Activated T-cell treated with anti-CD3 and anti-CD28 coated beads, Interleukin-2, amount 50 U/mL, for 24 hours (primary cell): Measurements from ENCODE around the gene RPL36.
A peak's percentile ranks its signal among the peaks of the same experiment; 100 is the strongest.
"Not testable (repeated sequence)": the region's sequence is repeated elsewhere in the genome, so short reads cannot be mapped to it uniquely, and the experiment has no call there.

Source experiments
- DNase-seq: peaks from one replicate; pipeline ENCODE4 v3.0.0-alpha.2; 2020
- H3K27ac Mint-ChIP-seq: 2 replicates; pipeline ENCODE4 v1.8.0; 2020; ENCODE audit warnings: mild to moderate bottlenecking, mixed read lengths
- H3K27me3 Mint-ChIP-seq: 2 replicates; pipeline ENCODE4 v1.8.0; 2020; ENCODE audit warnings: mixed read lengths
- H3K36me3 Mint-ChIP-seq: 2 replicates; pipeline ENCODE4 v1.8.0; 2020; ENCODE audit warnings: low read depth, mixed read lengths
- H3K4me1 Mint-ChIP-seq: 2 replicates; pipeline ENCODE4 v1.8.0; 2020; ENCODE audit warnings: low read depth, mixed read lengths
- H3K4me3 Mint-ChIP-seq: 2 replicates; pipeline ENCODE4 v1.8.0; 2020; ENCODE audit warnings: mild to moderate bottlenecking, moderate library complexity, mixed read lengths
- H3K9me3 Mint-ChIP-seq: 2 replicates; pipeline ENCODE4 v1.8.0; 2020; ENCODE audit warnings: mixed read lengths

RPL36 gene

DNA sequence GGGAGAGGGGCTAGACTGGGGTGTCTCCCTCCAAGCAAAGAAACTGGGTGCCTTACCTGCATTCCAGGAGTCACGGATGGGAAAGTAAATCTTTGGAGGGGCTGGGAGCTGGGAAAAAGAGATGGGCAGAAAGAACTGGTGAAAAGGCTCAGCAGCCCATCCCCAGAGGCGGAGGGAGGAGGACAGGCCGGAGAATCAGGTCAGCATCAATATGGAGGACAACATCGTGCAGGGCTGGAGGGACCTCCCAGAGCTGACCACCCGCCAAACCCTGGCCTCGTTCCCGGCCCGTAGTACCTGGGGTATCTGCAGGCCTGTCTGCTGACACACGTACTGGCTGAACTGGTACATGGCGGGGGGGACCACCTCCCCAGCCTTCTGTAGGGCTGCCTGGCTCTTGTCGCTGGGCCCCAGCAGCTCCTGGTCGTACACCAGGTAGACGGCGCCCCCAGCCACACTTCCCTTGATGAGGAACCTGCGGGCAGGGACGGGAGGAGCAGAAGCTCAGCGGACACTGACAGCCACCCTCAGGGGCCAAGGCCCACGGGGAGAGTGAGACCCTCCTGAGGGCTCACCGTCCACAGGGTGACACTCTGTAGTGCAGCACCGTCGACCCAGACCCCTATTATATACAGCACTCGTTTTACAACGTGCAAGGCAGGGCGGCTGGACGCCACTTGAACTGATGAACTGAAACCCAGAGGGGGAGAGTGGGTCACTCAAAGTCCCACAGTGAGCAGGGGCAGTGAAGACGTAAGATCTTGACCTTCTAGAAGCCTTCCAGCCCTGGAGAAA, 10.6 kb upstream of the RPL36 start:
- Mint-ChIP-seq H3K4me1 (peaks cover 21% of the 10 kb centered on the region), H3K9me3 (no peaks in the 10 kb centered on the region), H3K36me3 (peaks cover 44% of the 10 kb centered on the region), H3K27me3 (no peaks in the 10 kb centered on the region), H3K4me3 (peak overlapping the region; percentile 98), H3K27ac (peak overlapping the region; percentile 98)
- no peak for DNase-seq

DNA sequence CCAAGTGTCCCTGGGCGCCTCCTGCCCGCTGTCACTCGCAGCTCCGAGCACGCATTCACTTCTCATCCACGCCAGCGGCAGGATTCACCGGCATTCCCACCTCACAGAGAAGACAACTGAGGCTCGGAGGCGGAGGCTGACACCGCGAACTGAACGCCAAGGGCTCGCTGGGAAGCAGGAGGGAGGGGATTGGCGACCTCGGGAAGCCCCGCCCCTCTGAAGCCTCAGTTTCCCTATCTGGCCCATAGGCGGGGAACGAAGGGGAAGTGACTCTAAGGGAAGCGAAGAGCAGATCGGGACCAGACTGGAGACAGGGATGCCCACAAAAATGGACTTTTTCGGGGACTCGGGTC, 10.0 kb upstream of the RPL36 start:
- Mint-ChIP-seq H3K9me3 (no peaks in the 10 kb centered on the region), H3K27ac (peak overlapping the region; percentile 98), H3K4me3 (peak overlapping the region; percentile 98), H3K27me3 (no peaks in the 10 kb centered on the region), H3K4me1 (peaks cover 21% of the 10 kb centered on the region), H3K36me3 (peaks cover 42% of the 10 kb centered on the region)
- DNase-seq, result no peak

DNA sequence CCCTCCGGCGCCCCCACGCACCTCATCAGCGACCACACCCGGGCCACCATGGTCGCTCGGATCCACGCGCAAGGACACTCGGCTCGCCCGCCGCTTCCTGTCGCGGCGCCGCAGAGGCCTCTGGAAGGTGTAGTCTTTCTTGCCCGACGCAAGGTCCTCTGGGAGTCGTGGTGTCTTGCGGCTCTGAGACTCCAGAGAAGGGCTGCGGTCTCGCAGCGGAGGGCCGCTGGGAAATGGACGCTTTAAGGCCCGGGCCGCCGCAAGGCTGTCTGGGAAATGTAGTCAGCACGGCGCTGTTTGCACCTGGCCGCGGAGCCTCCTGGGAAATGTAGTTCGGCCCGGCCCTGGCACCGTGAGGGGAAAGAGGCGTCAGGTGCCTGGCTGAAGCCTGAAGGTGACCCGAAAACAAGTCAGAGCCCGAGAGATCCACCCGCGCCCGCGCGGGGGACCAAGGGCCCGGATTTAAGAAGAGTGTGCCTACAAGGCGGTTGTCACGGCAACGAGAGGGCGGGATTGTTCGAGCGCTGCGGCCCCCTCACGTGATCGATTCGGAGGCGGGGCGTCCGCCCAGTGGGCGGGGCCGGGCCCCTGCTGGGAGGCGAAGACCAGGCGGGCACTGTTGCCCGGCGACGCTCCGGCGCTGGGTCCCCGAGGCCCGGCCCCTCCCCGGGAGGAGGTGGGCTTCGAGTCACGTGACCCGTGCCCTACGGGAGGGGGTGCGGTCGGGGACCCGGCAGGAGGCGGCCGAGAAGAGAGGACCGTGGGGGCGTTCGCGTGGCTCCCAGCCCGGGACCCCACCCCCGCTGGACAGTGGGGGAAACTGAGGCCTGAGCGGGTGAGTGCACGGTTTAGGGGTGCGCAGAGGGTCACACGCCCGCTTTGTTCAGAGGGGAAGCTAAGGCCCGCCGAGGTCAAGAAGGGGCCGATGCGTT, 9.4 kb upstream of the RPL36 start, which contains the start of the genes HSD11B1L and MICOS13:
Gene HSD11B1L, plus strand, starts transcription at position 591 of the 932 bp plus-strand sequence. CDS start 3,806 bp downstream, outside the sequence.
Gene MICOS13, minus strand, starts transcription at position 80 of the 932 bp plus-strand sequence. Its CDS starts 30 bp downstream, at position 50.
- Mint-ChIP-seq H3K27ac (peak within 1 kb of the TSS; percentile 98), H3K4me3 (peak within 1 kb of the TSS; percentile 98), H3K27me3 (no peaks in the 10 kb centered on the region), H3K9me3 (no peaks in the 10 kb centered on the region), H3K36me3 (peaks cover 37% of the 10 kb centered on the region), H3K4me1 (peaks cover 22% of the 10 kb centered on the region)
- peak; percentile 98 for DNase-seq

DNA sequence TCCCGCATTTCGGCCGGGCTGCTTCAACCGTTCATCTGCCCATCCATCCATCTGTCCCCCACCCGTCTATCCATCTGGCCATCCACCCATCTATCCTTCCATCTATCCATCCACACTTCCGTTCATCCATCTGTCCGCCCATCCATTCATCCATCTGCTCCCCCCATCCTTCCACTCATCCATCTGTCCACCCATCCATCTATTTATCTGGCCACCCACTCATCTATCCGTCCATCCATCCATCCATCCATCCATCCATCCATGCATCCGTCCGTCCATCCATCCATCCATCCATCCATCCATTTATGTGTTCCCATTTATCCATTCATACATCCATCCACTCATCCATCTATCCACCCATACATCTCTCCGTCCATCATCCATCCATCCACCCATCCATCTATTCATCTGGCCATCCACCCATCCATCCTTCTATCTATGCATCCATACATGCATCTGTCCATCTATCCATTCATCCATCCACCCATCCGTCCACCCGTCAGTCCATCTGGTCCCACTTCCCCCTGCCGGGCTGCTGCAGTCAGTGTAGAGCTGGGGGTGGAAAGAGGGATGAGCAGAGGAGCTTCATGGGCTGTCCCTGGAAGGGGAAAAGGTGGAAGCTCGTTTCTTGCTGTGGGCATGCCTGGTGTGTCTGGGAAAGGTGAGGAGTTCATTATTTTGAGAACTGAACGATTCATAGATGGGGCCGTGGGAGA, 8.5 kb upstream of the RPL36 start:
- peaks cover 29% of the 10 kb centered on the region for H3K4me1 Mint-ChIP-seq
- no peaks in the 10 kb centered on the region for H3K27me3 Mint-ChIP-seq
- DNase-seq, result no peak
- peak overlapping the region; percentile 72 for H3K27ac Mint-ChIP-seq
- no peaks in the 10 kb centered on the region for H3K9me3 Mint-ChIP-seq
- peak overlapping the region; percentile 61 for H3K4me3 Mint-ChIP-seq
- H3K36me3 Mint-ChIP-seq, result peaks cover 34% of the 10 kb centered on the region

DNA sequence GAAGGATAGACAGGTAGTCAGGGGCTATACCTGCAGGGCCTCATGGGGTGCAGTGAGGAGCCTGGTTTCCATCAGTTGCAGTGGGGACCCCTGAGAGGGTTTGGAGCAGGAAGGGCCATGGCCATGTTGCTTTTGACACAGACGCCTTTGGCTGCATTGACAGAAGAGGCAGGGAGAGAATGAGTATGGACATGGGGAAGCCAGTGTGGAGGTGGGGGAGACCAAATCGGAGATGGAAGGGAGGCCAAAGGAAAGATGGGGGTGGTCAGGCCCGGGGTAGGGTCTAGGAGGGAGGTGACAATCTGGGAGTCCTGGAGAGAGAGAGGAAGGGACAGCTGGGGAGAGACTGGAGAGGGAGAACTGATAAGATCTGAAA, 8.0 kb upstream of the RPL36 start:
- H3K27ac Mint-ChIP-seq, result peak overlapping the region; percentile 72
- no peaks in the 10 kb centered on the region for H3K9me3 Mint-ChIP-seq
- H3K4me3 Mint-ChIP-seq, result peak overlapping the region; percentile 61
- no peak for DNase-seq
- H3K27me3 Mint-ChIP-seq, result no peaks in the 10 kb centered on the region
- H3K4me1 Mint-ChIP-seq, result peaks cover 31% of the 10 kb centered on the region
- H3K36me3 Mint-ChIP-seq, result peaks cover 32% of the 10 kb centered on the region

DNA sequence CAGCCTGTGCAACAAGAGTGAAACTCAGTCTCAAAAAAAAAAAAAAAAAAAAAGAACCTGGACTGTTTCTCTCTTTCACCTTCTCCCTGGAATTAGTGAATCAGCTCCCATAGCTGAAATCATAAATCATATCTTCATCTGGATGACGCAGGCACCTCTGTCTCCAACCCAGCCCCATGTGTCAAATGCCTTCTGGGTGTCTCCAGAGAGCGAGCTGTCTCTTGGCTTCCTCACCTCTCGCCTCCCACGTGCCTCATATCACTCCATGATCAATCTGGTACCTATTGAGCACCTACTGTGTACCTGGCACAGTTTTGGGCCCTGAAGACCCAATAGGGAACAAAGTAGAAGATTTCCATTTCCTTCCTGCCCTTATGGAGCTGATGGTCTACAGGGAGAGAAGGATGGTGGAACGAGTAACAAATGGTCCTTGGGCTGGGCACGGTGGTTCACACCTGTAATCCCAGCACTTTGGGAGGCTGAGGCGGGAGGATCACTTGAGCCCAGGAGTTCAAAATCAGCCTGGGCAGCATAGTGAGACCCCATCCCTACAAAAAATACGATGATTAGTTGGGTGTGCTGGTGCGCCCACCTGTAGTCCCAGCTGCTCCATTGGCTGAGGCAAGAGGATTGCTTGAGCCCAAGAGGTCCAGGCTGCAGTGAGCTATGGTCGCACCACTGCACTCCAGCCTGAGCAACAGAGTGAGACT, 6.8 kb upstream of the RPL36 start:
- H3K4me3 Mint-ChIP-seq, result no peak overlapping the region
- no peak for DNase-seq
- no peak overlapping the region for H3K27ac Mint-ChIP-seq
- H3K4me1 Mint-ChIP-seq, result peaks cover 36% of the 10 kb centered on the region
- no peaks in the 10 kb centered on the region for H3K9me3 Mint-ChIP-seq
- no peaks in the 10 kb centered on the region for H3K27me3 Mint-ChIP-seq
- H3K36me3 Mint-ChIP-seq, result peaks cover 19% of the 10 kb centered on the region

DNA sequence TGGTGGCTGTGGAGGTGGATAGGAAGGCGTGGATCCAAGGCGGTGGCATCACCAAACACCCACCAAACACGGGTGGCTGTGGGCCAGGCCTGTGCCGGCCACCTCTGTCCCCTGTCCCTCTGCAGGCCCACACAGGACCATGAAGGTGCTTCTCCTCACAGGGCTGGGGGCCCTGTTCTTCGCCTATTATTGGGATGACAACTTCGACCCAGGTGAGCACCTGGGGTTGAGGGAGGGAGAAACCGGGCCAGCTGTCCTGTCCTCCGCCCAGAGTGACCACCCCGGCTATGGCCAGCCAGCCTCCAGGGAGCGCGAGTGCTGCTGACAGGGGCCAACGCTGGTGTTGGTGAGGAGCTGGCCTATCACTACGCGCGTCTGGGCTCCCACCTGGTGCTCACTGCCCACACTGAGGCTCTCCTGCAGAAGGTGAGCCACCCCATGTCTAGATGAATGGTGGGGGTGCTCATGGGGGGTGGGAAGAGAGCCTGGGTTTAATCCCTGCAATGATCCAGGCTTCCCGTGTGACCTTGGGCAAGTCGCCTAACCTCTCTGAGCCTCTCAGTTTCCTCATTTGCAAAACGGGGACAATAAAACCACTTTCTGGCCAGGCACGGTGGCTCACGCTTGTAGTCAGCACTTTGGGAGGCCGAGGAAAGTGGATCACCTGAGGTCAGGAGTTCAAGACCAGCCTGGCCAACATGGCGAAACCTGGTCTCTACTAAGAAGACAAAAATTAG, 5.2 kb upstream of the RPL36 start:
- H3K4me1 Mint-ChIP-seq, result peaks cover 38% of the 10 kb centered on the region
- H3K4me3 Mint-ChIP-seq, result no peak overlapping the region
- no peaks in the 10 kb centered on the region for H3K9me3 Mint-ChIP-seq
- no peak for DNase-seq
- H3K27ac Mint-ChIP-seq, result no peak overlapping the region
- H3K36me3 Mint-ChIP-seq, result peaks cover 6% of the 10 kb centered on the region
- H3K27me3 Mint-ChIP-seq, result no peaks in the 10 kb centered on the region

DNA sequence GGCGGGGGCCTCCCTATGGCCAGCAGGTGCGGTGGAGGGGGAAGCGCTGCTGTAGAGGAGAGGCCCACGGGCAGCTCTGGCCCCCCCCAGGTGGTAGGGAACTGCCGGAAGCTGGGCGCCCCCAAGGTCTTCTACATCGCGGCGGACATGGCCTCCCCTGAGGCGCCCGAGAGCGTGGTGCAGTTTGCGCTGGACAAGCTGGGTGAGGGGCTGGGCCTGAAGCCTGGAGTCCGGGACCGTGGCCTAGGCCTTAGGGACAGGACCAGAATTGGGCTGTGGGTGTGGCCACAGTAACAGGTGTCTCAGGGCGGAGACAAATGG, 3.8 kb upstream of the RPL36 start:
- peaks cover 36% of the 10 kb centered on the region for H3K4me1 Mint-ChIP-seq
- H3K36me3 Mint-ChIP-seq, result peaks cover 13% of the 10 kb centered on the region
- H3K27me3 Mint-ChIP-seq, result no peaks in the 10 kb centered on the region
- peak overlapping the region; percentile 71 for H3K4me3 Mint-ChIP-seq
- no peaks in the 10 kb centered on the region for H3K9me3 Mint-ChIP-seq
- peak overlapping the region; percentile 91 for H3K27ac Mint-ChIP-seq
- DNase-seq, result no peak

DNA sequence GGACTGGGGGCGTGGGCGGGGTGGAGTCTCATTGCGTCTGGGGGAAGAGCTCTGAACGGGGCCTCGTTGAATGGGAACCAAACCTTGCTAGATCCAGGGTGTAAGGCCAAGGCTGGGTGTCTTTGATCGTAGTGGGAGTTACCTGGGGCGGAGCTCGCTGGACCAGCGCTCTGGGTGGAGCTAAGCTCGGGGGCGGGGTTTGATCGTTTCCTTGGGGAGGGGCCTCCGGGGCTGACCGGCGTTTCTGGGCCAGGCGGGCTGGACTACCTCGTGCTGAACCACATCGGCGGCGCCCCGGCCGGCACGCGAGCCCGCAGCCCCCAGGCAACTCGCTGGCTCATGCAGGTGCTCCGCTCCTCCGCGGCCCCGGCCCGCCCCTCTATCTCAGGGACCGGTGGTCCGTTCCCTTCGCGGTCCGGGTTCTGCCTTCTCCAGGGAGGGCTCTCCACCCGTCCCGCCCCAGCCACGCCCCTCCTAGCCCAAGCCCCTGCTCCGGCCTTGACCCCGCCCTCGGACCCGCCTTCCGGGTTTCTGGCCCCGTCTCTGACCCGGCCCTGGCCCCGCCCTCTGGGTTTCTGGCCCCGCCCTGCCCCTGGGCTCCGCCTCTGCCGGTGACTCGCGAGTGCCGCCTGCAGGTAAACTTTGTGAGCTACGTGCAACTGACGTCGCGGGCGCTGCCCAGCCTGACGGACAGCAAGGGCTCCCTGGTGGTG, 3.3 kb upstream of the RPL36 start:
- peak; percentile 100 for DNase-seq
- Mint-ChIP-seq H3K27ac (peak overlapping the region; percentile 91), H3K4me3 (peak overlapping the region; percentile 71), H3K27me3 (no peaks in the 10 kb centered on the region), H3K36me3 (peaks cover 19% of the 10 kb centered on the region), H3K9me3 (no peaks in the 10 kb centered on the region), H3K4me1 (peaks cover 33% of the 10 kb centered on the region)

DNA sequence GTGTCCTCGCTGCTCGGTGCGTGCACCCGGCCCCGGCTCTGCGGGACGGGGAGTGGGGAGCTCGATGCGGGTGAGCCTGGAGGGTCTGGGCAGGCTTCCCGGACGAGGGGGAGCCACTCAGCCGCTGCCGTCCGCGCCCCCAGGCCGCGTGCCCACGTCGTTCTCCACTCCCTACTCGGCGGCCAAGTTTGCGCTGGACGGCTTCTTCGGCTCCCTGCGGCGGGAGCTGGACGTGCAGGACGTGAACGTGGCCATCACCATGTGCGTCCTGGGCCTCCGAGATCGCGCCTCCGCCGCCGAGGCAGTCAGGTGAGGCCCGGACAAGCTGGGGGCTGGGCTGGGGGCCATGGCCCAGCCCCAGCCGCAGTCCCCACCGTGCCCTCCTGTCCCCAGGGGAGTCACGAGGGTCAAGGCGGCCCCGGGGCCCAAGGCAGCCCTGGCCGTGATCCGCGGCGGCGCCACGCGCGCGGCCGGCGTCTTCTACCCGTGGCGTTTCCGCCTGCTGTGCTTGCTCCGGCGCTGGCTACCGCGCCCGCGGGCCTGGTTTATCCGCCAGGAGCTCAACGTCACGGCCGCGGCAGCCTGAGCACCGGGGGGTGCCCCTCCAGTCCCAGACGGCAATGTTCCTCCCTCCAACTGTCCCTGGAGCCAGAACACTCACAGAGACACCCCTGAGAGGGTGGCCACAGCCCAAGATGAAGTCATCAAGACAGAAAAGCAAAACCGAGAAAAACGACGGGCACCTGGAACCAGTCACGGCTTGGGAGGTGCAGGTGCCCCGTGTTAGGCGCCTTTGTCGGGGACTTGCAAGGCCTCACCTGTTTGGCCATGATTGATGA, 2.5 kb upstream of the RPL36 start:
- no peaks in the 10 kb centered on the region for H3K9me3 Mint-ChIP-seq
- no peak for DNase-seq
- peaks cover 36% of the 10 kb centered on the region for H3K4me1 Mint-ChIP-seq
- H3K27me3 Mint-ChIP-seq, result no peaks in the 10 kb centered on the region
- H3K36me3 Mint-ChIP-seq, result peaks cover 26% of the 10 kb centered on the region
- H3K27ac Mint-ChIP-seq, result peak overlapping the region; percentile 76
- H3K4me3 Mint-ChIP-seq, result peak overlapping the region; percentile 71

DNA sequence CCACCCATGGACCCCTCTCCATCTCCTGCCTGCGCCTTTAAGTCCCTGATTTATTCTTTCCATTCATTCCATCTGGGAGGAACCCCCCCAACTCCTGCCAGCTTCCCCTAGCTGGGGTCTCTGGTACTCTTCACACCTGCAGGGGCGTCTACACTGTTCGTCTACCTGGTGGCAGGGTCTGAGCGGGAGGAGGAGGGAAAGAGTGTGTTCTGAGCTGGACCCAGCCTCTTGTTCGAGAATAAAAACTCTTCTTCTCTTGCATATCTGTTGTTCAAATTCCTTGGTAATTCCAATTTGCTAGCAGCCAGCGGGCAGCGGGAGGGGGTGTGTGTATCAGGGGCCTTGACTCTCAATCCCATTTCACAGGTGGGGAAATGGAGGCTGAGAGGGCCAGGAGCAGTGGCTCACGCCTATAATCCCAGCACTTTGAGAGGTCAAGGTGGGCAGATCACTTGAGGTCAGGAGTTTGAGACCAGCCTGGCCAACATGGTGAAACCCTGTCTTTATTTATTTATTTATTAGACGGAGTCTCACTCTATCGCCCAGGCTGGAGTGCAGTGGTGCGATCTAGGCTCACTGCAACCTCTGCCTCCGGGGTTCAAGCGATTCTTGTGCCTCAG, 1.7 kb upstream of the RPL36 start:
- not testable (repeated sequence) for H3K9me3 Mint-ChIP-seq, H3K27me3 Mint-ChIP-seq, DNase-seq
- Mint-ChIP-seq H3K4me3 (peak overlapping the region; percentile 39), H3K27ac (peak overlapping the region; percentile 76), H3K4me1 (peaks cover 35% of the 10 kb centered on the region), H3K36me3 (peaks cover 34% of the 10 kb centered on the region)
